ENCODE results near the gene NQO1. TPM values are rescaled to one million over a fixed set of nuclear protein-coding genes. Genes with fewer than 3 reads are reported as not detected.

Gene NQO1
- total and polyA plus RNA-seq, 9 of the 15 experiments (the other 6 are each of a cell fraction or from before 2014, with no cell fraction given), result 96.7 to 198 (median 122) TPM

DNA sequence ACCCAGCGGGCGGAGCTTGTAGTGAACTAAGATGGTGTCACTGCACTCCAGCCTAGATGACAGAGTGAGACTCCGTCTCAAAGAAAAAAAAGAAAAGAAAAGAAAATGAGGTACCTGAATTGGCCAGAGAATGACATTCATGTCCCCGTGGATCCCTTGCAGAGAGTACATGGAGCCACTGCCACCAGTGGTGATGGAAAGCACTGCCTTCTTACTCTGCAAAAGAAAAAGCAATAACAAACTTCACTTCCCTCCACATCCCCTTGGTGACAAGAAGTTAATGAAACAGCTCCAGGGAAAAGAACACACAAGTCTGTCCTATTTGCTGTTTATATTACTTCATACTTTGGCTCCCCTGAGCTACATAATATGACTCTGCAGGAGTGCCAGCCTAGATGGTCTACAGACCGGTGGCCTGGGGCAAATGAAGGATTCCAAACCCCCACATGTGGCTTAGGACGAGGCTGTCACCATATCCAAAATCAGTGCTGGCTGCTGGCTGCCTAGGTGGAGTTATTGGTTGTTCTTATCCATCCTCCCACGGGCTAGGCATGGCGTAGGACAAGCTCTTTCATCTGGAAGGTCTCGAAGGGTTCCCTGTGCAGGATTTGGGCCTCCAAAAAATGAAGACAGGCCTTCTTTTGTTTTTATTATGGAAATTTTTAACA, 13.3 kb downstream of the NQO1 start:
- no peak for DNase-seq (ENCODE audit: extremely low read depth in 1 of 4, low spot score in 3 of 4)
- CTCF ChIA-PET (ENCODE audit: low intra/inter-chr PET ratio), result interaction anchor here (0.6 kb wide), 1 partner anchor 418 kb away, joined by 4 read pairs; no protein-coding TSS in a partner anchor
- Histone ChIP-seq H3K4me3 (no peak overlapping the region), H3K79me2 (ENCODE audit: control insufficient read depth, insufficient read depth, low read length) (no peaks in the 10 kb centered on the region), H3K36me3 (ENCODE audit: control insufficient read depth, insufficient read depth, low read length) (peaks cover 72% of the 10 kb centered on the region; the same call in 2 of the 3 replicates), H3K27ac (ENCODE audit: extremely low read depth, low read depth, low read length) (no peak overlapping the region), H3K9ac (ENCODE audit: insufficient read depth in 1 of 2, low read depth in 2 of 2, low read length in 2 of 2) (no peak overlapping the region), H2AFZ (ENCODE audit: low read depth, low read length) (no peak overlapping the region), H3K4me1 (replicated peaks in 1 of 2; ENCODE audit: control insufficient read depth in 2 of 2, insufficient read depth in 2 of 2, low read length in 2 of 2) (no peaks in the 10 kb centered on the region; a peak in 1 of 5 replicates), H3K9me1 (ENCODE audit: control insufficient read depth, insufficient read depth, low read length) (no peaks in the 10 kb centered on the region), H3K9me3 (replicated peaks; ENCODE audit: control insufficient read depth, insufficient read depth, low read depth, low read length) (no peaks in the 10 kb centered on the region), H4K20me1 (replicated peaks; ENCODE audit: control insufficient read depth, insufficient read depth, low read length) (no peaks in the 10 kb centered on the region), H3K4me2 (ENCODE audit: insufficient read depth, low read length) (no peak overlapping the region), H3K27me3 (ENCODE audit: control insufficient read depth in 2 of 2, insufficient read depth in 2 of 2, low read length in 2 of 2) (no peaks in the 10 kb centered on the region)
- no peak for FAIRE-seq
- ATAC-seq, result no peak; the same call in 2 of the 3 replicates
- 85% methylated on average over 9 of the region's 9 CpGs for WGBS (ENCODE audit: insufficient coverage, low coverage, missing lambda C conversion rate)
- intact Hi-C loops (cut with micrococcal nuclease), result no loop called here
- in situ Hi-C loops (cut with MboI), result loop anchor here (5.0 kb wide), 1 partner anchor 39 kb away; the partner anchor contains the start of gene NOB1
- no TSS peak for BruUV-seq (replicated peaks)
- TF ChIP-seq, protein P1, sequence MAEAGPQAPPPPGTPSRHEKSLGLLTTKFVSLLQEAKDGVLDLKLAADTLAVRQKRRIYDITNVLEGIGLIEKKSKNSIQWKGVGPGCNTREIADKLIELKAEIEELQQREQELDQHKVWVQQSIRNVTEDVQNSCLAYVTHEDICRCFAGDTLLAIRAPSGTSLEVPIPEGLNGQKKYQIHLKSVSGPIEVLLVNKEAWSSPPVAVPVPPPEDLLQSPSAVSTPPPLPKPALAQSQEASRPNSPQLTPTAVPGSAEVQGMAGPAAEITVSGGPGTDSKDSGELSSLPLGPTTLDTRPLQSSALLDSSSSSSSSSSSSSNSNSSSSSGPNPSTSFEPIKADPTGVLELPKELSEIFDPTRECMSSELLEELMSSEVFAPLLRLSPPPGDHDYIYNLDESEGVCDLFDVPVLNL (CRISPR knock-in tag; IDR thresholded peaks at IDR 0.05; ENCODE audit: low read depth), result no peak
- TF ChIP-seq ZNF217 (CRISPR knock-in tag; IDR thresholded peaks at IDR 0.05) (no peak), TAF7 (tag; IDR thresholded peaks at IDR 0.05) (no peak), POLR2G (IDR thresholded peaks at IDR 0.05; ENCODE audit: low read depth, low read length) (no peak), SMAD1 (IDR thresholded peaks at IDR 0.05; ENCODE audit: low read depth, low read length, partially characterized antibody) (no peak), CBX8 (IDR thresholded peaks at IDR 0.05; ENCODE audit: borderline replicate concordance, extremely low read depth, low read depth, low read length, poor library complexity, severe bottlenecking) (no peak), NONO (IDR thresholded peaks at IDR 0.05; ENCODE audit: low read depth in 2 of 2, low read length in 1 of 2) (no peak)
- POLR2A ChIA-PET, result interaction anchor here (0.6 to 2.4 kb wide), 5 partner anchors 9 to 41 kb away, joined by 3 to 10 read pairs (median 4); partner anchors contain the start of gene NOB1

Measured in K562 (cell line).